SK-N-SH treated with all-trans-retinoic acid at 6 μM for 48 hours (cell line): Measurements from ENCODE around the gene STX1B.

Experiments used
- ATAC-seq: fragments of 200-7000 bp; cut with Tn5 transposase; 3 replicates; pipeline ENCODE4 v1.9.1; 2020; ENCODE audit warnings: mild to moderate bottlenecking, moderate library complexity
- ARNTL ChIP-seq: fragments of 450-650 bp; formaldehyde crosslinking; IDR thresholded peaks from 2 replicates; pipeline ENCODE4 v1.5.0; 2020; ENCODE audit warnings: low read depth, mild to moderate bottlenecking, moderate library complexity, borderline replicate concordance
- ESRRG ChIP-seq: fragments of 250-450 bp; sonication (Bioruptor Pico); IDR thresholded peaks from 2 replicates; pipeline ENCODE4 v1.6.1; 2021; ENCODE audit warnings: mild to moderate bottlenecking
- GLIS3 ChIP-seq: fragments of 250-450 bp; sonication (Bioruptor Pico); IDR thresholded peaks from 2 replicates; pipeline ENCODE4 v1.5.0; 2020; ENCODE audit warnings: mild to moderate bottlenecking, moderate library complexity
- ISL1 ChIP-seq: fragments of 250-450 bp; sonication (Bioruptor Pico); IDR thresholded peaks from 2 replicates; pipeline ENCODE4 v2.1.2; 2022; ENCODE audit warnings: mild to moderate bottlenecking, moderate library complexity
- OSR1 ChIP-seq: fragments of 250-450 bp; sonication (Bioruptor Pico); IDR thresholded peaks from 2 replicates; pipeline ENCODE4 v1.8.0; 2022; ENCODE audit warnings: moderate library complexity, mild to moderate bottlenecking, inconsistent platforms
- PPARA ChIP-seq: fragments of 250-450 bp; sonication (Bioruptor Pico); IDR thresholded peaks from 2 replicates; pipeline ENCODE4 v1.5.0; 2020; ENCODE audit warnings: mild to moderate bottlenecking, borderline replicate concordance
- ZC3H10 ChIP-seq: fragments of 250-450 bp; sonication (Bioruptor Pico); IDR thresholded peaks from 2 replicates; pipeline ENCODE4 v1.5.1; 2021; ENCODE audit warnings: mild to moderate bottlenecking, moderate library complexity
- ZFP3 ChIP-seq: fragments of 250-450 bp; sonication (Bioruptor Pico); IDR thresholded peaks from 2 replicates; pipeline ENCODE4 v1.5.0; 2020; ENCODE audit warnings: mild to moderate bottlenecking, moderate library complexity
- ZFP30 ChIP-seq: fragments of 450-650 bp; formaldehyde crosslinking; IDR thresholded peaks from 2 replicates; pipeline ENCODE4 v1.5.0; 2022; ENCODE audit warnings: mild to moderate bottlenecking, moderate library complexity
- ZNF565 ChIP-seq: fragments of 450-650 bp; formaldehyde crosslinking; conservative IDR thresholded peaks from 2 replicates; pipeline ENCODE4 v1.5.0; 2020; ENCODE audit warnings: low read depth, mild to moderate bottlenecking, moderate library complexity
- ZNF70 ChIP-seq: fragments of 450-650 bp; formaldehyde crosslinking; IDR thresholded peaks from 2 replicates; pipeline ENCODE4 v1.5.0; 2020; ENCODE audit warnings: mild to moderate bottlenecking, moderate library complexity
- ZNF8 ChIP-seq: fragments of 450-650 bp; formaldehyde crosslinking; IDR thresholded peaks from 2 replicates; pipeline ENCODE4 v1.5.0; 2020; ENCODE audit warnings: mild to moderate bottlenecking, moderate library complexity
- TF ChIP-seq, protein P1 (sequence below): fragments of 250-450 bp; sonication (Bioruptor Pico); IDR thresholded peaks from 2 replicates; pipeline ENCODE4 v1.5.1; 2020; ENCODE audit warnings: low read depth, mild to moderate bottlenecking, moderate library complexity
- TF ChIP-seq, protein P2 (sequence below): fragments of 250-450 bp; sonication (Bioruptor Pico); IDR thresholded peaks from 2 replicates; pipeline ENCODE4 v1.5.0; 2020; ENCODE audit warnings: mild to moderate bottlenecking, moderate library complexity
- TF ChIP-seq, protein P3 (sequence below): fragments of 250-450 bp; sonication (Bioruptor Pico); IDR thresholded peaks from 2 replicates; pipeline ENCODE4 v1.8.0; 2021; ENCODE audit warnings: low read depth, mild to moderate bottlenecking, moderate library complexity, borderline replicate concordance
- TF ChIP-seq, protein P4 (sequence below): fragments of 250-450 bp; sonication (Bioruptor Pico); IDR thresholded peaks from 2 replicates; pipeline ENCODE4 v1.8.0; 2020; ENCODE audit warnings: mild to moderate bottlenecking, moderate library complexity, borderline replicate concordance

STX1B gene

DNA sequence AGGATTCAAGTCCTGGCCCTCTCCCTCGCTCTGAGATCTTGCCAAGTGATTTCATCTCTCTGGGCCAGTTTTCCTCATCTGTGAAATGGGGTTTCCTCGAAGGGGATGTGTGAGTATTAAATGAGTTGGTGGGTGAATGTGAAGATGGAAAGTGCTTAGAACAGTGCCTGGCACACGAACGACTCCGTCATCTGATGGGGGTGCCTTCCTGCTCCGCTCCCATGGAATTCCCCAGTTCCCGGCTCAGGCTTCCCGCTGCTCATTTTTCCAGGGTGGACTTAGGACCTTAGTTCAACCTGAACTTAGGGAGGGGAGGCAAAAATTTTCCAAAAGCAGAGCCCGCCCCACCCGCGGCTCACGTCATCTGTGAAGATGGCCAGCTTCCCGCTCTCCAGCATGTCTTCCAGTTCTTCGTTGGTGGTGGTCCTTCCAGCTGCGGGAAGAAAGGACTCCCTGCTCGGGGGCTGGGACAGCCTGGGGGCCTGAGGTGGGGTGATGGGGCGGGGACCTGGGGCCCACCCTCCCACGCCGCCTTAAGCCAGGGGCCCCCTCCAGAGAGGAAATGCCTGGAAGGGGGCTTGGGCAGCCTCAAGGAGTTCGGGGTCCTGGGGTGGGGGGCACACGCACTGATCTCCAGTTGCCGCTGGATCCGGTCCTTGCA is 14.0 kb downstream of the STX1B start:
- ATAC-seq, result no peak
- TF ChIP-seq, protein P1, sequence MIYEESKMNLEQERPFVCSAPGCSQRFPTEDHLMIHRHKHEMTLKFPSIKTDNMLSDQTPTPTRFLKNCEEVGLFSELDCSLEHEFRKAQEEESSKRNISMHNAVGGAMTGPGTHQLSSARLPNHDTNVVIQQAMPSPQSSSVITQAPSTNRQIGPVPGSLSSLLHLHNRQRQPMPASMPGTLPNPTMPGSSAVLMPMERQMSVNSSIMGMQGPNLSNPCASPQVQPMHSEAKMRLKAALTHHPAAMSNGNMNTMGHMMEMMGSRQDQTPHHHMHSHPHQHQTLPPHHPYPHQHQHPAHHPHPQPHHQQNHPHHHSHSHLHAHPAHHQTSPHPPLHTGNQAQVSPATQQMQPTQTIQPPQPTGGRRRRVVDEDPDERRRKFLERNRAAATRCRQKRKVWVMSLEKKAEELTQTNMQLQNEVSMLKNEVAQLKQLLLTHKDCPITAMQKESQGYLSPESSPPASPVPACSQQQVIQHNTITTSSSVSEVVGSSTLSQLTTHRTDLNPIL (CRISPR knock-in tag), result no peak

DNA sequence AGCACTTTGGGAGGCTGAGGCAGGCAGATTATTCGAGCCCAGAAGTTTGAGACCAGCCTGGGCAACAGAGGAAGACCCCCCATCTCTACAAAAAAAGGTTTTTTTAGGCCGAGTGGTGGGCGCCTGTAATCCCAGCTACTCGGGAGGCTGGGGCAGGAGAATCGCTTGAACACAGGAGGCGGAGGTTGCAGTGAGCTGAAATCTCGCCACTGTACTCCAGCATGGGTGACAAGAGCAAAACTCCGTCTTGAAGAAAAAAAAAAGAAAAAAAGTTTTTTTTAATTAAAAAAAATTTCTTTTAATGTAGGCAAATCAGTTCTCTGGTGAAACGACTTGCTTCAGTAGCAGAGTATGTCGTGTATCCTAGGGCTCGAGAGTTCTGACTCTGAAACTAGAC is 14.5 kb downstream of the STX1B start:
- TF ChIP-seq ARNTL (no peak), OSR1 (CRISPR knock-in tag) (no peak), ESRRG (CRISPR knock-in tag) (no peak), ZNF8 (CRISPR knock-in tag) (no peak), ZNF70 (no peak), ISL1 (CRISPR knock-in tag) (no peak), GLIS3 (no peak), ZFP30 (CRISPR knock-in tag) (no peak), ZC3H10 (no peak)
- TF ChIP-seq, protein P2, sequence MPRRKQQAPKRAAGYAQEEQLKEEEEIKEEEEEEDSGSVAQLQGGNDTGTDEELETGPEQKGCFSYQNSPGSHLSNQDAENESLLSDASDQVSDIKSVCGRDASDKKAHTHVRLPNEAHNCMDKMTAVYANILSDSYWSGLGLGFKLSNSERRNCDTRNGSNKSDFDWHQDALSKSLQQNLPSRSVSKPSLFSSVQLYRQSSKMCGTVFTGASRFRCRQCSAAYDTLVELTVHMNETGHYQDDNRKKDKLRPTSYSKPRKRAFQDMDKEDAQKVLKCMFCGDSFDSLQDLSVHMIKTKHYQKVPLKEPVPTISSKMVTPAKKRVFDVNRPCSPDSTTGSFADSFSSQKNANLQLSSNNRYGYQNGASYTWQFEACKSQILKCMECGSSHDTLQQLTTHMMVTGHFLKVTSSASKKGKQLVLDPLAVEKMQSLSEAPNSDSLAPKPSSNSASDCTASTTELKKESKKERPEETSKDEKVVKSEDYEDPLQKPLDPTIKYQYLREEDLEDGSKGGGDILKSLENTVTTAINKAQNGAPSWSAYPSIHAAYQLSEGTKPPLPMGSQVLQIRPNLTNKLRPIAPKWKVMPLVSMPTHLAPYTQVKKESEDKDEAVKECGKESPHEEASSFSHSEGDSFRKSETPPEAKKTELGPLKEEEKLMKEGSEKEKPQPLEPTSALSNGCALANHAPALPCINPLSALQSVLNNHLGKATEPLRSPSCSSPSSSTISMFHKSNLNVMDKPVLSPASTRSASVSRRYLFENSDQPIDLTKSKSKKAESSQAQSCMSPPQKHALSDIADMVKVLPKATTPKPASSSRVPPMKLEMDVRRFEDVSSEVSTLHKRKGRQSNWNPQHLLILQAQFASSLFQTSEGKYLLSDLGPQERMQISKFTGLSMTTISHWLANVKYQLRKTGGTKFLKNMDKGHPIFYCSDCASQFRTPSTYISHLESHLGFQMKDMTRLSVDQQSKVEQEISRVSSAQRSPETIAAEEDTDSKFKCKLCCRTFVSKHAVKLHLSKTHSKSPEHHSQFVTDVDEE (CRISPR knock-in tag), result no peak
- TF ChIP-seq, protein P1 (CRISPR knock-in tag), result no peak
- TF ChIP-seq, protein P3, sequence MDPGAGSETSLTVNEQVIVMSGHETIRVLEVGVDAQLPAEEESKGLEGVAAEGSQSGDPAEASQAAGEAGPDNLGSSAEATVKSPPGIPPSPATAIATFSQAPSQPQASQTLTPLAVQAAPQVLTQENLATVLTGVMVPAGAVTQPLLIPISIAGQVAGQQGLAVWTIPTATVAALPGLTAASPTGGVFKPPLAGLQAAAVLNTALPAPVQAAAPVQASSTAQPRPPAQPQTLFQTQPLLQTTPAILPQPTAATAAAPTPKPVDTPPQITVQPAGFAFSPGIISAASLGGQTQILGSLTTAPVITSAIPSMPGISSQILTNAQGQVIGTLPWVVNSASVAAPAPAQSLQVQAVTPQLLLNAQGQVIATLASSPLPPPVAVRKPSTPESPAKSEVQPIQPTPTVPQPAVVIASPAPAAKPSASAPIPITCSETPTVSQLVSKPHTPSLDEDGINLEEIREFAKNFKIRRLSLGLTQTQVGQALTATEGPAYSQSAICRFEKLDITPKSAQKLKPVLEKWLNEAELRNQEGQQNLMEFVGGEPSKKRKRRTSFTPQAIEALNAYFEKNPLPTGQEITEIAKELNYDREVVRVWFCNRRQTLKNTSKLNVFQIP, result no peak
- TF ChIP-seq, protein P4, sequence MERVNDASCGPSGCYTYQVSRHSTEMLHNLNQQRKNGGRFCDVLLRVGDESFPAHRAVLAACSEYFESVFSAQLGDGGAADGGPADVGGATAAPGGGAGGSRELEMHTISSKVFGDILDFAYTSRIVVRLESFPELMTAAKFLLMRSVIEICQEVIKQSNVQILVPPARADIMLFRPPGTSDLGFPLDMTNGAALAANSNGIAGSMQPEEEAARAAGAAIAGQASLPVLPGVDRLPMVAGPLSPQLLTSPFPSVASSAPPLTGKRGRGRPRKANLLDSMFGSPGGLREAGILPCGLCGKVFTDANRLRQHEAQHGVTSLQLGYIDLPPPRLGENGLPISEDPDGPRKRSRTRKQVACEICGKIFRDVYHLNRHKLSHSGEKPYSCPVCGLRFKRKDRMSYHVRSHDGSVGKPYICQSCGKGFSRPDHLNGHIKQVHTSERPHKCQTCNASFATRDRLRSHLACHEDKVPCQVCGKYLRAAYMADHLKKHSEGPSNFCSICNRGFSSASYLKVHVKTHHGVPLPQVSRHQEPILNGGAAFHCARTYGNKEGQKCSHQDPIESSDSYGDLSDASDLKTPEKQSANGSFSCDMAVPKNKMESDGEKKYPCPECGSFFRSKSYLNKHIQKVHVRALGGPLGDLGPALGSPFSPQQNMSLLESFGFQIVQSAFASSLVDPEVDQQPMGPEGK, result no peak
- ATAC-seq, result no peak

DNA sequence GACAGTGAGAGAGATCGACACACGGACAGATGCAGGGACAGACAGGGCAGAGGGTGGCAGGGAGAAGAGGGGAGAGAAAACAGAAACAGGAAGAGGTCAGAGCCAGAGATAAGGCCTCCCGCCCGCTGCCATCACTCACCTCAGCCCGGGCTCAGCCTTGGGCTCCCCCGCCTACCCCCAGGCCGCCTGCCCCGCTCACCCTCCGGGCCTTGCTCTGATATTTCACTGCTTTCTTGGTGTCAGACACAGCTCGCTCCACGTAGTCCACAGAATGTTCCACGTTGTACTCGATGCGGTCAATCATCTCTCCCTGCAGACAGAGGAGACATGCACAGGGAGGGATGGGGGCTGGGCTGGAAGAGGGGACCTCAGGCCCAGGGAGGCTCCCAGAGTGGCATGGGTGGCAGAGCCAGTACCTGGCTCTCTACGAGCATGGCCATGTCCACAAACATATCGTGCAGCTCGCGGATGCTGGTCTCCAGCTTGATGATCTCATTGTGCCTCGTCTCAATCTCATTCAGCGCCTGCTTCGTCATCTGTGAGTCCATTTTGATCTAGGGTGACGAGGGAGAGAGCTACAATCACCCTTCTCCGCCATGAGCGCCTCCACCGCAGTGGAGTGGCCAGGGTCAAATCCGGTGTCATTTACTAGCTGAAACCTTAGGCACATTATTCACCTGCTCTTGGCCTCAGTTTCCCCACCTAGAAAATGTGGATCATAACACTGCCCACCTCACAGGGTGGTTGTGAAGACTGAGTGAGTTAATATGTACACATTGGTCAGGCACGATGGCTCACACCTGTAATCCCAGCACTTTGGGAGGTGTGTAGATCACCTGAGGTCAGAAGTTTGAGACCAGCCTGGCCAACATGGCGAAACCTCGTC is 17.3 kb downstream of the STX1B start:
- no peak for ATAC-seq
- TF ChIP-seq ZC3H10 (no peak), PPARA (CRISPR knock-in tag) (no peak), ZFP3 (CRISPR knock-in tag) (no peak), ZNF565 (CRISPR knock-in tag) (no peak), GLIS3 (no peak)
- TF ChIP-seq, protein P2 (CRISPR knock-in tag), result no peak
- TF ChIP-seq, protein P4, result no peak
